ENCODE data around the gene SLC5A8.

Gene SLC5A8, protein sequence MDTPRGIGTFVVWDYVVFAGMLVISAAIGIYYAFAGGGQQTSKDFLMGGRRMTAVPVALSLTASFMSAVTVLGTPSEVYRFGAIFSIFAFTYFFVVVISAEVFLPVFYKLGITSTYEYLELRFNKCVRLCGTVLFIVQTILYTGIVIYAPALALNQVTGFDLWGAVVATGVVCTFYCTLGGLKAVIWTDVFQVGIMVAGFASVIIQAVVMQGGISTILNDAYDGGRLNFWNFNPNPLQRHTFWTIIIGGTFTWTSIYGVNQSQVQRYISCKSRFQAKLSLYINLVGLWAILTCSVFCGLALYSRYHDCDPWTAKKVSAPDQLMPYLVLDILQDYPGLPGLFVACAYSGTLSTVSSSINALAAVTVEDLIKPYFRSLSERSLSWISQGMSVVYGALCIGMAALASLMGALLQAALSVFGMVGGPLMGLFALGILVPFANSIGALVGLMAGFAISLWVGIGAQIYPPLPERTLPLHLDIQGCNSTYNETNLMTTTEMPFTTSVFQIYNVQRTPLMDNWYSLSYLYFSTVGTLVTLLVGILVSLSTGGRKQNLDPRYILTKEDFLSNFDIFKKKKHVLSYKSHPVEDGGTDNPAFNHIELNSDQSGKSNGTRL

DNA sequence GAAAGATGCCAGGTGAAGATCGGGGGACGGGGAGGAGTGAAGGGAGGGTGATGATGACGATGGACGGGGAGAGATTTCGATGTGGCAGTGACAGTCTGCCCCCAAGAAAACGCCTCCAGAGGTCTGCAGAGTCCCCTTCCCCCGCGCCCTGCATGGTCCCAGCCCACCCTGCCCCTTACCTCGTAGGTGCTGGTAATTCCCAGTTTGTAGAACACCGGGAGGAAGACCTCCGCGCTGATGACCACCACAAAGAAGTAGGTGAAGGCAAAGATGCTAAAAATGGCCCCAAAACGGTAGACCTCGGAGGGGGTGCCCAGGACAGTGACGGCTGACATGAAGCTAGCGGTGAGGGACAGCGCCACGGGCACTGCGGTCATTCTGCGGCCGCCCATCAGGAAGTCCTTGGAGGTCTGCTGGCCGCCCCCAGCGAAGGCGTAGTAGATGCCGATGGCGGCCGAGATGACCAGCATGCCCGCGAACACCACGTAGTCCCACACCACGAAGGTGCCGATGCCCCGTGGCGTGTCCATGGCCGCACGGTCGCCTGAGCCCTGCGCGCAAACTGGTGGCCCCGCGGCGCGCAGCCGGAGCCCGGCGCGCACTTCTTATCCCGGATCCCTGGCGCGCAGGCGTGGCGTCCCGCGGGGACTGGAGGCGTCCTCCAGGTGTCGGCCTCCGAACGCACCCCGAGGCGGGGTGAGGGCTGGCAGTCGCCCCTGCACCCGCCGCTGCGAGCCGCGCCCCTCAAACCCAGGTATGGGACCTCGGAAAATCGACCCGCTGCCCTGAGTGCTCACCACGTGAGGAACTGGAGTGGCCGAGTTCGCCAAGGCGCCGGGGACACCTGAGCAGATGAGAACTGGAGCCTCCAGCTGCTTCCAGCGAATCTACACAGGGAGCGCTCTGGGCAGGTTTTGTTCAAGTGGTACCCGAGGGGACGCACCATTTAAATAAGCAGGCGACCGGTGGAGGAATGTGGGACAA lies at the start of gene SLC5A8:
SLC5A8 (minus strand) TSS at position 920 of the 984 bp plus-strand sequence; CDS start at position 530, 390 bp downstream.
- DNase-seq (ENCODE audit: low spot score), result no peak

DNA sequence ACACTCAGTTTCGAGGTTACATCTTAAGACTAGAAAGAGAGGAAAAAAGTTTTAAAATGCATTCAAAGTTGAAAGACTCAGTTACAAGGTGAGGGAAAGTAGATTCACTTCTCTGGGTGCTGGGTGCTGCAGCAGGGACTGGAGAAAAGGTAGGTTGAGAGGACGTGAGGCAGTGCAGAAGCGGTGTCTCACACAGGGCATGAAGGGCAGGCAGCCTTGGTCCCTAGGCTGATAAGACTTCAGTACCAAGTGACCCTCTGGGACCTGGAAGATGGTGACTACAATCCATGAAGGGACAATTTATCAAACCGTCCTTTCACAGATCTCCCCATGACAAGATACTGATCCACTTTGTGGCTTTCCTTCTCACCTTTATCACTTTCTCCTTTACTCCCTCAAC lies 47.3 kb upstream of the SLC5A8 start:
- DNase-seq (ENCODE audit: low spot score), result no peak

DNA sequence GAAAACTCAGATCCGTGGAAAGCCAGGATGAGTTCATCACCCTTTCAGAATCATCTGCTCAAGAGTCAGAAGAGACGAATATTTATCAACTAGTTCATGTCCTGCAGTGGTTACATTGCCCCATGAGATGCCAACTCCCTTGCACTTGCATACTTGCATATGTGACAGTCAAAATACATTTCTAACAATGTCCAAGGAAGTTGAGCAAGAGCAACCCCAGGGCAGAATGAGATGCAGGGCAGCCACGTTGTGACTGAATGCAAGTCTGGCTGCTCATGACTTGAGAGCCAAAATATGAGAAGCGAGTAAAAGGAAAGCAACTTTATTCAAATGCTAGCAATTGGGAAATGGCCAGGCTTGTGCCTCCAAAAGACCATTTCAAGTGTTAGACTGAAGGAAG lies 46.2 kb upstream of the SLC5A8 start:
- no peak for DNase-seq (ENCODE audit: low spot score)

DNA sequence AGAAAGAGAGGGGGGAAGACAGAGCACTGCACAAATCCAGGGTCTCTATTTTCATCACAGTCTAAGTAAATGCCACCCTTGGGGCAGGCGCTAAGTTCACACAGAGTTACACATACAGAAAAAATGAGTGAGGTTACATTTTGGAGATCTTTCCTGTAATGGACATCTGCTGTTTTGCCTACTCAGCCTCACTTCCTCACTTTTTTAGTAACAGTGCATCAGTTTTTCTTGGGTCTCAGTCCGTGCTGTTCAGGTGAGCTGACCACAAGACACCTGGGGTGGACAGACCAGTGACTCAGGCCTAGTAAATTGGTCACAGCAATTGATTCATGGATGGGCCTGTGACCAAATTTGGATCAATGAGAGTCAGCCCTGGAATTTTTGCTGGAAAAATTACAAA lies 33.6 kb upstream of the SLC5A8 start:
- no peak for DNase-seq (ENCODE audit: low spot score)

DNA sequence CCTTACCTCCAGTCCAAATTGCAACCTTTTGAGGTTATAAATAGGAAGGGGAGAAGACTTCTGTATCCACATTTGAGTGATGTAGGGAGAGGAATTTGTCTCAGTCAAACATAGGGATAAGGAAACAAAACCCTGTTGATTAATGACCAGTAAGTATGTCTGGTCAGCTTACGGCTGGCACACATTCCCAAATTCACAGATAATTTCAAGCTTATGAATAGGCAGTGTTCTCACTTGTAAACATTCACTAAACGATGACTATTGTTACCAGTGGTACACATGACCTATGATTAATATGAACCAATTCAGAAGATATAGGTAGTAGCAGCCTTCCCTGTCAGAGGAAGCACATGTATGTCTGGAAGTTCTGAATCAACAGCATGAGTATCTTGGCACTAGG lies 33.0 kb upstream of the SLC5A8 start:
- DNase-seq (ENCODE audit: low spot score), result no peak

DNA sequence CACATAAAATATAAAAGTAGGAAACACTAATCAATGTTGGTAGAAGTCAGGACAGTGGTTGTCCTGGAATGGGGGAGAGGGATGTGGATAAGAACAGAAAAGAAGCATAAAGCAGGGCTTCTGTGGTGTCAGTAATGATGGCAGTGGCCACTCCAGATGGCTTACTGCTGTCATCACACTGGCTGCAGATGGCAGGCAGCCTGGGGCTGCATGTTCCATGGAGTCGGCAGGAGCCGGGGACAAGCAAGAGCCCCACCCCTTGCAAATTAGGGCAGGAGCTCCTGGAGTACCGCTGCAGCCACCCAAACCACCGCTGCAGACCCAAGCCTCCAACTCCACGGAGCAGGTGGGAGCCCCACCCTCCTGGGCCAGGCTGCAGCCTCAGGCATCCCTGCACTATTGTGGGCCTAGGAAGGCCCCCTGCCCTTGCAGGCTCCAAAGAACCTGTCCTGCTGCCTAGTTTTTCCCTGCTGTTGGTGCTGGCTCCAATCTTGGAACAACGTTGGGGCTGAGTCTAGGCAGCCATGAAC lies 28.8 kb upstream of the SLC5A8 start:
- no peak for DNase-seq (ENCODE audit: low spot score)

DNA sequence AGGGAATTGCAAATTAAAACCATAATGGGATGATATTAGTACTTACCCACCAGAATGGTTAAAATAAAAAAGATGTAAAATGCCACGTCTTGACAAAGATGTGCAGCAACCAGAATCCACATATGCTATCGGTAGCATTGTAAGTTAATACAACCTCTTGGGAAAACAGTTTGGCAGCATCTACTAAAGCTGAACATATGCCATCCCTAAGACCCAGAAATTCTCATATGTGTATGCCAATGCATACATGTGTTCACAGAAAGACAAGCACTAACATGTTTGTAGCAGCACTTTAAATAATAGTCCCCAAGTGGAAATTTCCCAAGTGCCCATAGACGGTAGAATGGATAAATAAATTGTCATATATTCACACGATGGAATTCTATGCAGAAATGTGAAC lies 28.3 kb upstream of the SLC5A8 start:
- no peak for DNase-seq (ENCODE audit: low spot score)

DNA sequence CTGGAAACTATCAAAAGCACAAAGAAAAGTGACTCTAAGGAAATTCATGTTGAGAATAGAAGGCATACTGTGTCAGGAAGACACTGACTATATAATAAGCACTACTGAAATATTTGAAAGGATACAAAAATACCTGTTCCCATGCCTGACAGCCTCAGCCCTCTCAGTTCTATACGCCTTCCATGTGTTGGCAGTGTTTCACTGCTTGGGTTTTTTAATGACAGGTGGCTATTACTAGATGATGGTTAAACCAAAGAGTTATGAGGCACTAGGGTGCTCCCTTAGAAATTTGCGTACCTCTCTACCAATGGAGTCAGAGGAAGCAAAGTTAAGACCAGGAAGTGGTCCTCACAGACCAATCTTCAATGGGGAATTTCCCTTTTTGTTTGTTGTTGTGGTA lies 25.6 kb upstream of the SLC5A8 start:
- no peak for DNase-seq (ENCODE audit: low spot score)

DNA sequence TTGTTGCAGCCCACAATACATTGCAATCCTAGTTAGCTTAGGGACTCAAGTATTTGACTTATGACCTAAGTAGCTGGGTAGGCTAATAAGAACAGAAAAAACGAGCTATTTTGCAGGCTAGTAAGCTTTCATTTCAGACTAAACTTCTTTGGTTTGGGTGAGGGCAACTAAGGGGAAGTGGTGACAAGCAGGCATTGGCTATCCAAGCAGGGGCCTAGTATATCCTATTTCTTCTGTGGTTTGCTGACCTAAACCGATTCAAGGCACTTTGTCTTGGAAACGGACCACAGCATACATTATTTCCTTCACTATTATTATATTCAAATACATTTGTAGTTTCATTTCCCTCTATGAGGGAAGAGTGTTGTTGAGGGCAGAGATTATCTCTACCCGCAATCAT lies 21.6 kb upstream of the SLC5A8 start:
- no peak for DNase-seq (ENCODE audit: low spot score)

DNA sequence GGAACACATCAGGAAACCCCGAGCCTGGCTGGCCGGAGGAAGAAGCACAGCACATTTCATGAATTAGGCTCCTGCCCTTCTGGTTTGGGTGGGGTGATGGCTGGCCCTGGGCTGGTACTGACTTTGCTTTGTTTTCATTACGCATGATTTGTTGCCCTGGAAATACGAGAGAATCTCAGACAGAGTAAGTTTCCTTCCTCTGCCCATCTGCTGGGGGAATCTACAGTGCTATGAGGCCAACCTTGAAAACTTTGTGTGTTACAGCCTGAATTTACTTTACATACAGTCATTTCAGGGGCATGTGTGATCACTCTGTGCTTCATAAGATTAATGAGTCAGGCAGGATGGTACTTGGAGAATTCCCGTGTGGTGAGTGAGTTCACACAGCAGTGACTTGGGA lies 20.5 kb upstream of the SLC5A8 start:
- no peak for DNase-seq (ENCODE audit: low spot score)

DNA sequence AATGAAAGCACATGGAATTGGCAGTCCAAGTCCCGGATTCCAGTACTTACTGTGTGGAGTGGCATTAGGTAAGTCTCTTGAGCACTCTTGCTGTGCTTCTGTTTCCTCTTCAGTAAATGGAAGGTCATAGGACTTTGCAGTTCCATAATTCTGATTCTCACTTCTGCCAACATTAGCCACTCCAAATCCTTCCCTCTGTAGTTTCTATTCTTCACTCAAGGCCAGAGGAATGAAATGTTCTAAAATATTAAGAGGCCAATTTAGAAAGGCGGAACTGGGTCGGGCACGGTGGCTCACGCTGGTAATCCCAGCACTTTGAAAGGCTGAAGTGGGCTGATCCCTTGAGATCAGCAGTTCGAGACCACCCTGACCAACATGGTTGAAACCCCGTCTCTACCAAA lies 19.8 kb upstream of the SLC5A8 start:
- DNase-seq (ENCODE audit: low spot score), result peak; percentile 3

DNA sequence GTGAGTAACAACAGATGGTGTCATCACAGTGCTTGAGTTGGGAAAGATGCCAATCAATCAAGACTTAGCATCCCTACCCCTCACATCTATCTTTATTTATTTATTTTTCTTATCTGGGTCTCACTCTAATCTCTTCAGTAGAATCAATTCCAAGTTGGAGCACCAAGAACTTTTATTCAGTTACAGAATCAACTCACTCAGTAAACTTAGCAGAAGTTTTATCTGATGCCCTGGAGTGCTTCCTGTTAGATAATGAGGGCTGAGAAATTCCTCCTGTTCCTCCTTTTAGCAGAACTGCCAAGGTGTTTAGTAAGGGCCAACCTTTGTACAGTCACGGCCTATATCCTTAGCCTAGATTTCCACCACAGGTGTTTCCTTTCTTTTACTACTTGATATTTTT lies 11.3 kb upstream of the SLC5A8 start:
- DNase-seq (ENCODE audit: low spot score), result no peak

DNA sequence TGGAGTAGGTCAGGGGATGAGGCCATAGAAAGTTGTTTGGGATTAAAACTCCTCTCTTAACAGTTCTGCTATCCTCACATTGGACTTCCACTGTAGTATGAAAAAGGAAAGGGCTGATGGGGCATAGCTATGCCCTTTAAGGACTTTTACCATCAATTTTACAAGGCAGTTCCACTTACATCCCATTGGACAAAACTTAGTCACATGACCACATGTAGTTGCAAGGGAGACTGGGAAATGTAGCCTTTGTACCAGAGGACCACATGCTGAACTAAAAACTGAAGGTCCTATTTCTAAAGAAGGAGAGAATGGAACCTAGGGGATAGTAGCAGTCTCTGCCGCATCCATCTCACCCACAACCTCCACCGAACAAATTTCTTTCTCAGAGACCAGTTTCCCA lies 6.8 kb upstream of the SLC5A8 start:
- no peak for DNase-seq (ENCODE audit: low spot score)

DNA sequence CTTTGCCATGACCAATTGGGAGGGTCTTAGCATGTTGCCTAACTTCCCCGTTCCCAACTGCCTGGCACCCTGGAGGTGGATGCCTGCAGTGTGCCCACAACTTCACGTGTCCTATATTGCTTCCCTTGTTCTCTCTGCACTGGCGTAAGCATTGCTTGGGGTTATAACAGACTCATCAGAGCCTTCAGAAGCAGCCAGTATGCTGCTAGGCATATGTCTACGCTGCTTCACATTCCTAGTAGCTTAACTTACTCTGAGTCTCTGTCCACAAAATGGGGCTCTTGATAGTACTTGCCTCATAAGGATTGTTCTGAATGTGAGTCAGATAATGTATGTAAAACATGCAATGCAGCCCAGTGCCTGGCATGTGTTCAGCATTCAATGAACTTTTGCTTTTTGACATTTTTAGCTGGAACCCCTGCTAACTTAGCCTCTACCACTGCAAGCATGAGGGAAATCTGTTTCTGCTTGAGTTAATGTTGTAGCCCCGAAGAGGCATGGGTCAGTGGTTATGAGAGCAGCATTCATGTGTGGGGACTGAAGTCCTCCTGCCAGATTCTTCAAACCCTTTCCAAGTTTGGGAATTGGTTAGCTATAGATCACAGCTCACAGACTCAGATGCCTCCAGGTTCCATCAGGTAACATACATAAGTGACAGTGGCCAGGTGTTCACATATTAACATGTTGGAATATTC lies 2.8 kb downstream of the SLC5A8 start:
- DNase-seq (ENCODE audit: low spot score), result no peak

DNA sequence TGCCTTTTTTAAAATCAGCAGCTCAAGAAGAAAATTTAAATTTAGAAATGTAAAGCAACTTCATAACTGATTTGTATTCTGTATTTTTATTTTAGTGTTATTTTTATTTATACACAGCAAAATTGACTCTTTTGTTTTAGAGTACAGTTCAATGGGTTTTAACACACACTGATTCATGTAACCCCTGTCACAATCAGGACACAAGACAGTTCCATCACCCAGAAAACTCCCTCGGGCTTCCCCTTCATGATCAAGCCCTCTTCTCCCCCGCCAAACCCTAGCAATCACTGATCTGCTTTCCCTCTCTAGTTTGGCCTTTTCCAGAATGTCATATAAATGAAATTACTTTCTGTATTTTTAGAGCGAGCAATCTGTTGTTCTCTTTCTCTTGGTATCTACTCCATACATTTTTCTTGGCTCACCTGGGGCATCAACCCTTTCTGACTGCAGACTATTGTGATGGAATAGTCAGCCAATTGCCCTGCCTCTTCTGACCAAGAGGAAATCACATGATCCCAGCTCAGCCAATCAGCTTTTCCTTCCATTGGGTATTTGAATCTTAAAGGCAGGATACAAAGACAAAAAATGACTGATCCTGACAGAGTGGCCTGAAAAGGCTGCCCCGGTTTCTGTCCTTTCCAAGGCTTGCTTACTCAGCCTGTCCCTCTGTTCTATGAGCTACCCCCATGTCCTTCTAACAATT lies 5.3 kb downstream of the SLC5A8 start:
- DNase-seq (ENCODE audit: low spot score), result no peak

DNA sequence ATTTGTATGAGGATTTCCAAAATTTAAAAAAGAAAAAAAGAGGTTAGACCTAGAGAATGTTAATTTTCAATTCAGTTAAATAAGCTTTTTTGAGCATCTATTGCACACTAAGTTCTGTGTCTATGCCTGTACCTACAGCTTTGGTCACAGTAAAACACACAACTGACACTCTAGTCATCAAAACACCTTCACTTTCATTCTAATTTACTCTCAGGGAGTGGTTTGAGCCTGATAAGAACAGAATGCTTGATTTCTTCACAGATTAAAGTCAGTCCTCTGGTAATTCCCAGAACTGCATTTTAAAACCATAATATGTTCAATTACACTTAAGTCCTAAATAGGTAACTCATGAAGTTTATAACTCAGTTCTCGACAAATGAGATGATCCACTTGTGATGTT lies 9.2 kb downstream of the SLC5A8 start:
- DNase-seq (ENCODE audit: low spot score), result no peak

DNA sequence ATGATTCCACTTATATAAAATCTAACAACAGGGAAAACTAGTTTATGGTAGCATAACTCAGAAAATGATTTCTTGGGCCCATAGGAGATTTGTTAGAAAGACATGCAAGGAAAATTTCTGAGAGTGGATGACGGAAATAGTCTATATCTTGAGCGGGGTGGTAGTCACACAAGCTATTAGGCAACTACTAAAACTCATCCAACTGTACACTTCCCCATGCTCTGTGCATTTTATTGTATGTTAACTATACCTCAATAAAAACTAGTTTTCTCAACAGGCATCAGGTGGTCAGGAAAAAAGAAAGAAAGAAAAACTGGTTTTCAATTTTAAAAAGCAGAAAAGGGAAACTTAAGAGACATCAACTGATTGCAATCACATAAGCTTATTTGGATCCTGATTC lies 9.9 kb downstream of the SLC5A8 start:
- DNase-seq (ENCODE audit: low spot score), result no peak

DNA sequence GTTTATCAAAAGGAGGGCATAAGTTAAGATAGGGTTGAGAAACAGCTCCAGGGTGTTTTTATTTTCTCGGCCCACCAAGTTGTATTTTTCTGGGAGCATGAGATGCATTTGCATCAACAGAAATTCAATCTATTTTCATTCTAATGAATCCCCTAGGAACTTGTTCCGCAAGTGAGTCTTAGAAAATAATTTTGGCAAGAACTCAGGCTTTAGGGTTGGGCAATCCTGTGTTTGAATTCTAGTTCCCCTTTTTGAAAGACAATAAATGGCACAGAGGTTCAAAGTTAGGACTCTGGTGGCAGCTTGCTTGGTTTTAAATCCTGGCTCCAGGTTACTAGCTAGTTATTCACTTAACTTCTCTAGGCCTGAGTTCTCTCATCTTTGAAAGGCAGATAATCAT lies 23.7 kb downstream of the SLC5A8 start:
- peak; percentile 16 for DNase-seq (ENCODE audit: low spot score)

DNA sequence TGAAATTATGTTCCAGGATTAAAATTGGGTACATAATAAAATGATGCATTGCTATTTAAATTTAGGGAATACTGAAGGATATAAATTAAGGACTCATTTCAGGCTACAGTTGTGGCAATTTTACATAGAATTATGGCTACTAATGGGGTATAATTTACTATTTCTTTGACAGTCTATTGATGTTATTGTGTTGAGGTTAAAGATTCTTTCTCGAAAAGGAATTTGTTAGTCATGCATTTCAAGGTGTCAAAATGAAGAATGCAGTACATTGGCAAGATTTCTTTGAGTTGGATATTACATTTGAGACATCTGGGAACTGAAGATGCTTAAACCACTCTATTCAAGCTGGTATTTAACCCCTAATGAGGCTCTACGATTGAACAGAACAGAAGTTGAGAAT lies 28.3 kb downstream of the SLC5A8 start:
- DNase-seq (ENCODE audit: low spot score), result no peak

DNA sequence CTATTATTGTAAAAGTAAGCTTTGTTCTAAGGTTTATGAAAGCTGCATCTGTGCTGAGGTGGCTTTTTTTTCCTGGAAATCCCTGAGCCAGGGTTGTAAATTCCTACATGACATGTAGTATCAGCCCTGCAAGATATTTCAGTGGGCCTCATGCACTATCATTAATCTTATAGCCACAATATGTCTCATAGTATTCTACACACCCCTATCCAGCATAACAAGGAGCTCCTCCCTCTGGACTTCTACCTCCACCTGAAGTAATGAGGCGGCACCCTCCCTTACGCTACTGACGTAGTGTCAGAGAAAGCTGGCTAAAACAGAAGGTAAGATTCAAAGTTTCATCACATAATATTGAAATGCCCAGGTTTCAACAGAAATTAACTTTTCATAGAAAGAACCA lies 35.5 kb downstream of the SLC5A8 start:
- no peak for DNase-seq (ENCODE audit: low spot score)

DNA sequence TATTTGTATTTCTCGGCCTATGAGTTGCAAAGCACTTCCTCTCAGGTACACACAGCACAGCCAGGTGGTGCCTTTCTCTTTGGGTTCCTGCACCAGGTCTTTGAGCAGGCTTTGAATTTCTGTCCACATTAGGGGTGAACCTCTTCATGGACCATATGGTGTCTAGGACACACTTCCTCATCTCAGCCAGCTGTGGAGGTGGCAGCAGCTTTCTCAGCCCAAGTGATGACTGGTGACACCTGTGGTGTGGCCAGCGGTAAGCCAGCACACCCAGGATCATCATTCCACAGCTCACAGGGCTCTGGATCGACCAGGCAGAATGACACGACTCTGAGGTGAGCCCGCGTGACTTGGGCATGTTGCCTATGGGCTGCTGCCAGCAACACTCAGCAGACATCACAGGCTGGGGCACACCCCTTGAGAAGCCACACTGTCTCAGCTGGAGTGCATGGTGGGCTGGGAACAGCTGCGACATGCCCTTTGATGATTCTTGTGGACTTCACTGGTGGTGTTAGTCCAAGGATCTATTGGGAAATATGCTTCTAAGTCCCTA lies 36.8 kb downstream of the SLC5A8 start:
- no peak for DNase-seq (ENCODE audit: low spot score)

Data from globus pallidus (tissue), 1 donor.